GM06990 (cell line): Measurements from ENCODE around the gene SEPHS1.

Source experiments
- DNase-seq: peaks from one replicate; pipeline ENCODE4 v3.0.0-alpha.2; 2011; ENCODE audit not compliant: insufficient read length; ENCODE audit errors: extremely low read depth
- H3K27me3 ChIP-seq: replicated peaks from 2 replicates; pipeline ENCODE4 v1.6.0; 2011; ENCODE audit warnings: low read length; ENCODE audit not compliant: control insufficient read depth, insufficient read depth
- H3K36me3 ChIP-seq: 2 replicates; pipeline ENCODE4 v1.5.1; 2011; ENCODE audit warnings: low read length; ENCODE audit not compliant: control insufficient read depth, insufficient read depth
- H3K4me3 ChIP-seq: replicated peaks from 2 replicates; pipeline ENCODE4 v1.5.1; 2011; ENCODE audit warnings: low read depth, mild to moderate bottlenecking, control low read depth, low read length
- CTCF ChIP-seq: IDR thresholded peaks from 2 replicates; pipeline ENCODE4 v1.5.1; 2011; ENCODE audit warnings: low read length, control low read depth, mild to moderate bottlenecking, inconsistent platforms; ENCODE audit not compliant: insufficient read depth, poor library complexity, severe bottlenecking

The SEPHS1 gene

GRCh38 chr10:13315361-13315760 is 32.7 kb downstream of the SEPHS1 start:
- Histone ChIP-seq H3K27me3 (no peaks in the 10 kb centered on the region), H3K36me3 (peaks cover 3% of the 10 kb centered on the region; the same call in 1 of the 2 replicates), H3K4me3 (no peak overlapping the region)
- DNase-seq = no peak
- TF ChIP-seq CTCF = no peak

GRCh38 chr10:13311177-13311575 is 36.9 kb downstream of the SEPHS1 start:
- H3K4me3 ChIP-seq = no peak overlapping the region
- no peaks in the 10 kb centered on the region for H3K27me3 ChIP-seq
- no peak for TF ChIP-seq CTCF
- no peaks in the 10 kb centered on the region for H3K36me3 ChIP-seq
- no peak for DNase-seq

GRCh38 chr10:13310518-13311176 is 37.4 kb downstream of the SEPHS1 start:
- Histone ChIP-seq H3K27me3 (no peaks in the 10 kb centered on the region), H3K36me3 (no peaks in the 10 kb centered on the region), H3K4me3 (no peak overlapping the region)
- TF ChIP-seq CTCF = no peak
- no peak for DNase-seq

GRCh38 chr10:13309792-13310191 is 38.3 kb downstream of the SEPHS1 start:
- no peak for DNase-seq
- no peak for TF ChIP-seq CTCF
- Histone ChIP-seq H3K27me3 (no peaks in the 10 kb centered on the region), H3K4me3 (no peak overlapping the region), H3K36me3 (no peaks in the 10 kb centered on the region)

GRCh38 chr10:13308096-13308495 is 40.0 kb downstream of the SEPHS1 start:
- no peaks in the 10 kb centered on the region for H3K36me3 ChIP-seq
- no peak for TF ChIP-seq CTCF

GRCh38 chr10:13306103-13306502 is 42.0 kb downstream of the SEPHS1 start:
- DNase-seq = no peak
- Histone ChIP-seq H3K36me3 (no peaks in the 10 kb centered on the region), H3K27me3 (no peaks in the 10 kb centered on the region), H3K4me3 (no peak overlapping the region)
- TF ChIP-seq CTCF = no peak

More at GRCh38 chr10:13308096-13308495, 40.0 kb downstream of the SEPHS1 start:
- no peak for DNase-seq
- H3K27me3 ChIP-seq = no peaks in the 10 kb centered on the region
- no peak overlapping the region for H3K4me3 ChIP-seq
